Measurements from ENCODE around the gene WASHC2A.
"Not testable (repeated sequence)": the region's sequence is repeated elsewhere in the genome, so short reads cannot be mapped to it uniquely, and the experiment has no call there.

GRCh38 chr10:50174788-50175525, 107.2 kb downstream of the WASHC2A start:
- TF ChIP-seq, protein P1, sequence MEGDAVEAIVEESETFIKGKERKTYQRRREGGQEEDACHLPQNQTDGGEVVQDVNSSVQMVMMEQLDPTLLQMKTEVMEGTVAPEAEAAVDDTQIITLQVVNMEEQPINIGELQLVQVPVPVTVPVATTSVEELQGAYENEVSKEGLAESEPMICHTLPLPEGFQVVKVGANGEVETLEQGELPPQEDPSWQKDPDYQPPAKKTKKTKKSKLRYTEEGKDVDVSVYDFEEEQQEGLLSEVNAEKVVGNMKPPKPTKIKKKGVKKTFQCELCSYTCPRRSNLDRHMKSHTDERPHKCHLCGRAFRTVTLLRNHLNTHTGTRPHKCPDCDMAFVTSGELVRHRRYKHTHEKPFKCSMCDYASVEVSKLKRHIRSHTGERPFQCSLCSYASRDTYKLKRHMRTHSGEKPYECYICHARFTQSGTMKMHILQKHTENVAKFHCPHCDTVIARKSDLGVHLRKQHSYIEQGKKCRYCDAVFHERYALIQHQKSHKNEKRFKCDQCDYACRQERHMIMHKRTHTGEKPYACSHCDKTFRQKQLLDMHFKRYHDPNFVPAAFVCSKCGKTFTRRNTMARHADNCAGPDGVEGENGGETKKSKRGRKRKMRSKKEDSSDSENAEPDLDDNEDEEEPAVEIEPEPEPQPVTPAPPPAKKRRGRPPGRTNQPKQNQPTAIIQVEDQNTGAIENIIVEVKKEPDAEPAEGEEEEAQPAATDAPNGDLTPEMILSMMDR (conservative IDR thresholded peaks at IDR 0.05; ENCODE audit: low read length) = not testable (repeated sequence)
- TF ChIP-seq EZH2phosphoT487 (IDR thresholded peaks at IDR 0.05; ENCODE audit: borderline replicate concordance, low read depth, low read length) = not testable (repeated sequence)
